Lung (tissue), 16 donors: ENCODE results near the gene PCSK7. TPM values are rescaled to one million over a fixed set of nuclear protein-coding genes. Genes with fewer than 3 reads are reported as not detected.

ENCODE experiments used
- ATAC-seq: fragments of 200-7000 bp; cut with Tn5 transposase; one replicate; pipeline ENCODE4 v1.9.1; 2020; ENCODE audit warnings: moderate number of reproducible peaks; ENCODE audit not compliant: insufficient read depth, low FRiP score
- DNase-seq, 3 donors: peaks; one replicate each; pipeline ENCODE4 v3.0.0-alpha.2; 2013 to 2017
- H3K27ac ChIP-seq, 2 donors: one replicate each; pipeline ENCODE4 v1.5.1; 2013; ENCODE audit warnings: mild to moderate bottlenecking in 2 of 2, moderate library complexity in 2 of 2, control low read depth in 1 of 2, inconsistent platforms in 1 of 2, low read depth in 1 of 2, low read length in 1 of 2
- H3K27me3 ChIP-seq, 3 donors: one replicate each; pipeline ENCODE4 v1.5.1; 2013; ENCODE audit warnings: low read length in 2 of 3; ENCODE audit not compliant: control insufficient read depth in 3 of 3, insufficient read depth in 3 of 3
- H3K36me3 ChIP-seq, 4 donors: one replicate each; pipeline ENCODE4 v1.5.1; 2013; ENCODE audit warnings: low read length in 4 of 4, mild to moderate bottlenecking in 1 of 4, moderate library complexity in 1 of 4; ENCODE audit not compliant: control insufficient read depth in 4 of 4, insufficient read depth in 4 of 4
- H3K4me1 ChIP-seq, 5 donors: one replicate each; pipeline ENCODE4 v1.5.1; 2013; ENCODE audit warnings: low read length in 5 of 5, mild to moderate bottlenecking in 2 of 5, moderate library complexity in 1 of 5; ENCODE audit not compliant: control insufficient read depth in 5 of 5, insufficient read depth in 5 of 5
- H3K4me3 ChIP-seq: one replicate; pipeline ENCODE4 v1.5.1; 2013; ENCODE audit warnings: mild to moderate bottlenecking, control low read depth, moderate library complexity
- H3K9ac ChIP-seq, 2 donors: one replicate each; pipeline ENCODE4 v1.5.1; 2013; ENCODE audit warnings: low read length in 2 of 2, control low read depth in 1 of 2; ENCODE audit not compliant: insufficient read depth in 1 of 2
- H3K9me3 ChIP-seq, 4 donors: one replicate each; pipeline ENCODE4 v1.5.1; 2013; ENCODE audit warnings: low read length in 3 of 4, mild to moderate bottlenecking in 1 of 4, moderate library complexity in 1 of 4; ENCODE audit not compliant: control insufficient read depth in 4 of 4, insufficient read depth in 3 of 4
- WGBS, 2 donors: extraction: QIAGEN DNeasy Blood & Tissue Kit; methylation state at CpG; one replicate each; pipeline ENCODE4 v1.1.7; 2013; 5-methylcytosine and 5-hydroxymethylcytosine counted together
- long read RNA-seq, 5 donors: transcript quantifications; one replicate each; lab custom pipeline, GENCODE V29; 2026
- polyA plus RNA-seq, 2 donors: library from polyadenylated mRNA; stranded (reverse); fragments of 200-250 nt; gene quantifications; one replicate each; pipeline ENCODE4 v1.2.1, GENCODE V29; 2013
- total RNA-seq, 2 donors: library from RNA; depleted of rRNA in 1 of 2; stranded (reverse); fragments of >200 nt in 1 of 2; gene quantifications; one replicate each; pipeline ENCODE4 v1.2.1, GENCODE V29; 2014 to 2021
- TF ChIP-seq, protein P1 (sequence below): IDR thresholded peaks from 2 replicates; pipeline ENCODE4 v1.5.1; 2012; ENCODE audit warnings: mild to moderate bottlenecking; ENCODE audit errors: control extremely low read depth, extremely low read depth
- donor health status: control.
- donor health status: control.
- donor health status: Bipolar disorder and iron deficiency.
- donor health status: healthy.
- donor health status: DM: yes; HTN: yes; CAD: no.

PCSK7 gene, protein sequence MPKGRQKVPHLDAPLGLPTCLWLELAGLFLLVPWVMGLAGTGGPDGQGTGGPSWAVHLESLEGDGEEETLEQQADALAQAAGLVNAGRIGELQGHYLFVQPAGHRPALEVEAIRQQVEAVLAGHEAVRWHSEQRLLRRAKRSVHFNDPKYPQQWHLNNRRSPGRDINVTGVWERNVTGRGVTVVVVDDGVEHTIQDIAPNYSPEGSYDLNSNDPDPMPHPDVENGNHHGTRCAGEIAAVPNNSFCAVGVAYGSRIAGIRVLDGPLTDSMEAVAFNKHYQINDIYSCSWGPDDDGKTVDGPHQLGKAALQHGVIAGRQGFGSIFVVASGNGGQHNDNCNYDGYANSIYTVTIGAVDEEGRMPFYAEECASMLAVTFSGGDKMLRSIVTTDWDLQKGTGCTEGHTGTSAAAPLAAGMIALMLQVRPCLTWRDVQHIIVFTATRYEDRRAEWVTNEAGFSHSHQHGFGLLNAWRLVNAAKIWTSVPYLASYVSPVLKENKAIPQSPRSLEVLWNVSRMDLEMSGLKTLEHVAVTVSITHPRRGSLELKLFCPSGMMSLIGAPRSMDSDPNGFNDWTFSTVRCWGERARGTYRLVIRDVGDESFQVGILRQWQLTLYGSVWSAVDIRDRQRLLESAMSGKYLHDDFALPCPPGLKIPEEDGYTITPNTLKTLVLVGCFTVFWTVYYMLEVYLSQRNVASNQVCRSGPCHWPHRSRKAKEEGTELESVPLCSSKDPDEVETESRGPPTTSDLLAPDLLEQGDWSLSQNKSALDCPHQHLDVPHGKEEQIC
- total RNA-seq: 10 to 100 TPM; 33.9 to 82.5 TPM
- polyA plus RNA-seq: 10 to 100 TPM; 29.2 to 31.9 TPM
- long read RNA-seq, donor 1, full-length matches to known transcripts: 2 of 2 reads
- long read RNA-seq, donor 1, partial matches to known transcripts: 0 of 2 reads
- long read RNA-seq, donor 1, other reads (novel, unspliced or antisense): 0 of 2 reads
- long read RNA-seq, donor 2, partial matches to known transcripts: 337 of 342 reads
- long read RNA-seq, donor 2, other reads (novel, unspliced or antisense): 5 of 342 reads
- long read RNA-seq, donor 3, full-length matches to known transcripts: 1 of 1 reads
- long read RNA-seq, donor 3, partial matches to known transcripts: 0 of 1 reads
- long read RNA-seq, donor 3, other reads (novel, unspliced or antisense): 0 of 1 reads
- long read RNA-seq, donor 4, full-length matches to known transcripts: 1 of 1 reads
- long read RNA-seq, donor 4, partial matches to known transcripts: 0 of 1 reads
- long read RNA-seq, donor 4, other reads (novel, unspliced or antisense): 0 of 1 reads
- long read RNA-seq, donor 5, full-length matches to known transcripts: 3 of 3 reads
- long read RNA-seq, donor 5, partial matches to known transcripts: 0 of 3 reads
- long read RNA-seq, donor 5, other reads (novel, unspliced or antisense): 0 of 3 reads

DNA sequence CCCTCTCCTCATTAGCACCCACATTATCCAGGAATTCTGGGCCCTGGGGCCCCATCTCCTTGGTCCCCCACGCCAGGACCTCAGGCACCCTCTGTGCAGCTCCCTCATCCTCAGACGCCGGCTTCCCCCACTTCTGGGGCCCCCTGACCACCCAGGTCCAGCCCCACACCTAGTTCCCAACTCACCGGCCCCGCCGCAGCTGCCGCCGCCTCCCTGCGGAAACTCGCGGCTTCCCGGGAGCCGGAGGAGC is at the start of gene PCSK7:
TSS of gene PCSK7 (minus strand) at position 232 of the 250 bp plus-strand sequence. CDS start 2,229 bp downstream, outside the sequence.
- TF ChIP-seq, protein P1, sequence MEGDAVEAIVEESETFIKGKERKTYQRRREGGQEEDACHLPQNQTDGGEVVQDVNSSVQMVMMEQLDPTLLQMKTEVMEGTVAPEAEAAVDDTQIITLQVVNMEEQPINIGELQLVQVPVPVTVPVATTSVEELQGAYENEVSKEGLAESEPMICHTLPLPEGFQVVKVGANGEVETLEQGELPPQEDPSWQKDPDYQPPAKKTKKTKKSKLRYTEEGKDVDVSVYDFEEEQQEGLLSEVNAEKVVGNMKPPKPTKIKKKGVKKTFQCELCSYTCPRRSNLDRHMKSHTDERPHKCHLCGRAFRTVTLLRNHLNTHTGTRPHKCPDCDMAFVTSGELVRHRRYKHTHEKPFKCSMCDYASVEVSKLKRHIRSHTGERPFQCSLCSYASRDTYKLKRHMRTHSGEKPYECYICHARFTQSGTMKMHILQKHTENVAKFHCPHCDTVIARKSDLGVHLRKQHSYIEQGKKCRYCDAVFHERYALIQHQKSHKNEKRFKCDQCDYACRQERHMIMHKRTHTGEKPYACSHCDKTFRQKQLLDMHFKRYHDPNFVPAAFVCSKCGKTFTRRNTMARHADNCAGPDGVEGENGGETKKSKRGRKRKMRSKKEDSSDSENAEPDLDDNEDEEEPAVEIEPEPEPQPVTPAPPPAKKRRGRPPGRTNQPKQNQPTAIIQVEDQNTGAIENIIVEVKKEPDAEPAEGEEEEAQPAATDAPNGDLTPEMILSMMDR: no peak
- peaks cover 0 to 23% (median 11%) of the 10 kb centered on the region in 4 donors for H3K36me3 ChIP-seq
- DNase-seq (no peak), ATAC-seq (no peak)
- 0% methylated on average over 8 to 13 of the region's 13 CpGs for WGBS, 2 donors
- no peaks in the 10 kb centered on the region for H3K9me3 ChIP-seq
- H3K27me3 ChIP-seq: no peaks in the 10 kb centered on the region
- peak within 1 kb of the TSS; percentile 93 for H3K4me3 ChIP-seq
- peak within 1 kb of the TSS; percentile 73 to 82 for H3K9ac ChIP-seq
- peaks cover 4 to 23% (median 11%) of the 10 kb centered on the region in 5 donors for H3K4me1 ChIP-seq
- H3K27ac ChIP-seq: peak within 1 kb of the TSS; percentile 95 to 99

DNA sequence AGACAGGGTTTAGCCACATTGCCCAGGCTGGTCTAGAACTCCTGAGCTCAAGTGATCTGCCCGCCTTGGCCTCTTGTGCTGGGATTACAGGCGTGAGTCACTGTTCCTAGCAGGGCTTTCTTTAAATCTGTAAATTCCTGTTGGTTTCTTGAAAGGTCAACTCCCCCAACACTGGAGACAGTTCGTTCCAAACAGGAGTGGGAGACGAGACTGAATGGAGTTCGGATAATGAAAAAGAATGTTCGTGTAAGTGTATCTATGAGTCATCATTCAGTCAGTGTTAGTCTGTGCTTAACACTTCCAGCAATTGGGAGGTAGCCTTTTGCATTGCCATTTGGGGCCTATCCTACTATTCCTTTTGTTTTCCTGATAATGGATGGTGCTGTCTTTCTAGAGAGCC is 49.3 kb upstream of the PCSK7 start:
- Histone ChIP-seq H3K9ac (no peak overlapping the region), H3K9me3 (no peaks in the 10 kb centered on the region), H3K36me3 (peaks cover 21 to 35% (median 30%) of the 10 kb centered on the region in 4 donors), H3K4me3 (no peak overlapping the region), H3K27ac (no peak overlapping the region), H3K27me3 (no peaks in the 10 kb centered on the region), H3K4me1 (peaks cover 0 to 2% (median 0%) of the 10 kb centered on the region in 5 donors)
- DNase-seq (no peak), ATAC-seq (peak; percentile 67)
- 82 to 92% methylated on average over 6 of the region's 6 CpGs for WGBS, 2 donors
- TF ChIP-seq, protein P1: no peak

DNA sequence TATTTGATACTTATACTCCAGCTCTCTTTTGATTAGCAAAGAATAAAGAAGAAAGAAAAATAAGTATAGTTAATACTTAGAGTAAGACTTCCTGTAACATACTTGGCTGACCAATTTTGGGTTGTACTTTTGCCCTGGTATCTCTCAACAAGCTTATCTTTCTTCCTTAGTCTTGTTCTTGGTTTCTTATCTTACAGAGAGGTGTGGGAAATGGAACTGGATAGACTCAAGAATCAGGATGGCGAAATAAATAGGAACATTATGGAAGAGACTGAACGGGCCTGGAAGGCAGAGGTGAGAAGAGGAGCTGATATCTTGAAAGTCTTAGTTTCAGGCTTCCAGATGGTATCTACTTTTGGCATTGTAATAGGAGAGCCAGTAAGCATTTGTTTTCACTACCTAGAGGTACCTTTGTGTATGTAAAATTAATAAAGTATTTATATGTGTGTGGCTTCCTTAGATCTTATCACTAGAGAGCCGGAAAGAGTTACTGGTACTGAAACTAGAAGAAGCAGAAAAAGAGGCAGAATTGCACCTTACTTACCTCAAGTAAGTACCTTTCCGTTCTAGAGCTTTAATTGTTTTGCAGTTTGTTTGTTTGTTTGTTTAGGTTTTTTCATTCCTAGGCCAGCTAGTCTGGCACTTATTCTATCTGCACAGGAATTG is 48.0 kb upstream of the PCSK7 start:
- Histone ChIP-seq H3K27ac (no peak overlapping the region), H3K9ac (no peak overlapping the region), H3K36me3 (peaks cover 18 to 32% (median 23%) of the 10 kb centered on the region in 4 donors), H3K27me3 (no peaks in the 10 kb centered on the region), H3K9me3 (no peaks in the 10 kb centered on the region), H3K4me1 (peaks cover 0 to 2% (median 0%) of the 10 kb centered on the region in 5 donors), H3K4me3 (no peak overlapping the region)
- 66 to 74% methylated on average over 4 of the region's 4 CpGs for WGBS, 2 donors
- ATAC-seq (no peak), DNase-seq (no peak)
- TF ChIP-seq, protein P1: no peak
